GM23338 (cell line): ENCODE measurements around the gene RPRML.
A peak's percentile ranks its signal among the peaks of the same experiment; 100 is the strongest.

Source experiments
- CREB1 ChIP-seq: fragments of 250-450 bp; sonication (Bioruptor Pico); IDR thresholded peaks from 2 replicates; pipeline ENCODE4 v1.5.0; 2020; ENCODE audit warnings: low read depth, mild to moderate bottlenecking, moderate library complexity
- EZH2 ChIP-seq: fragments of 200-600 bp; sonication (generic); IDR thresholded peaks from one replicate; pipeline ENCODE4 v1.8.0; 2017; ENCODE audit warnings: antibody characterized with exemption, mild to moderate bottlenecking, low read depth; ENCODE audit not compliant: unreplicated experiment
- EZH2phosphoT487 ChIP-seq: fragments of 200-600 bp; sonication (generic); IDR thresholded peaks from one replicate; pipeline ENCODE4 v1.8.1; 2018; ENCODE audit warnings: antibody characterized with exemption; ENCODE audit not compliant: unreplicated experiment
- JUNB ChIP-seq: IDR thresholded peaks from one replicate; pipeline ENCODE4 v1.6.1; 2016; ENCODE audit warnings: antibody characterized with exemption; ENCODE audit not compliant: unreplicated experiment
- NANOG ChIP-seq: IDR thresholded peaks from 2 replicates; pipeline ENCODE4 v1.6.1; 2016; ENCODE audit warnings: antibody characterized with exemption, borderline replicate concordance
- POLR2AphosphoS5 ChIP-seq: IDR thresholded peaks from 2 replicates; pipeline ENCODE4 v1.6.1; 2016; ENCODE audit warnings: antibody characterized with exemption, low read depth
- ZNF114 ChIP-seq: fragments of 250-450 bp; sonication (Bioruptor Pico); IDR thresholded peaks from 2 replicates; pipeline ENCODE4 v1.5.0; 2020; ENCODE audit warnings: mild to moderate bottlenecking, moderate library complexity
- ZNF331 ChIP-seq: fragments of 250-450 bp; sonication (Bioruptor Pico); IDR thresholded peaks from 2 replicates; pipeline ENCODE4 v1.5.0; 2020; ENCODE audit warnings: low read depth, mild to moderate bottlenecking, moderate library complexity
- TF ChIP-seq, protein P1 (sequence below), 2 experiments: fragments of 200-600 bp in 1 of 2; sonication (generic) in 1 of 2; conservative IDR thresholded peaks; 2 replicates each; pipeline versions ENCODE4 v1.5.1 to v1.6.1; 2016 to 2017; ENCODE audit warnings: antibody characterized with exemption in 2 of 2, low read depth in 2 of 2, mild to moderate bottlenecking in 2 of 2, moderate library complexity in 1 of 2
- TF ChIP-seq, protein P2 (sequence below): IDR thresholded peaks from 2 replicates; pipeline ENCODE4 v1.6.1; 2016; ENCODE audit warnings: antibody characterized with exemption
- TF ChIP-seq, protein P3 (sequence below): fragments of 250-450 bp; sonication (Bioruptor Pico); IDR thresholded peaks from 2 replicates; pipeline ENCODE4 v1.5.0; 2020; ENCODE audit warnings: mild to moderate bottlenecking, moderate library complexity
- TF ChIP-seq, protein P4 (sequence below): IDR thresholded peaks from one replicate; pipeline ENCODE4 v1.6.1; 2018; ENCODE audit warnings: antibody characterized with exemption; ENCODE audit not compliant: unreplicated experiment

DNA sequence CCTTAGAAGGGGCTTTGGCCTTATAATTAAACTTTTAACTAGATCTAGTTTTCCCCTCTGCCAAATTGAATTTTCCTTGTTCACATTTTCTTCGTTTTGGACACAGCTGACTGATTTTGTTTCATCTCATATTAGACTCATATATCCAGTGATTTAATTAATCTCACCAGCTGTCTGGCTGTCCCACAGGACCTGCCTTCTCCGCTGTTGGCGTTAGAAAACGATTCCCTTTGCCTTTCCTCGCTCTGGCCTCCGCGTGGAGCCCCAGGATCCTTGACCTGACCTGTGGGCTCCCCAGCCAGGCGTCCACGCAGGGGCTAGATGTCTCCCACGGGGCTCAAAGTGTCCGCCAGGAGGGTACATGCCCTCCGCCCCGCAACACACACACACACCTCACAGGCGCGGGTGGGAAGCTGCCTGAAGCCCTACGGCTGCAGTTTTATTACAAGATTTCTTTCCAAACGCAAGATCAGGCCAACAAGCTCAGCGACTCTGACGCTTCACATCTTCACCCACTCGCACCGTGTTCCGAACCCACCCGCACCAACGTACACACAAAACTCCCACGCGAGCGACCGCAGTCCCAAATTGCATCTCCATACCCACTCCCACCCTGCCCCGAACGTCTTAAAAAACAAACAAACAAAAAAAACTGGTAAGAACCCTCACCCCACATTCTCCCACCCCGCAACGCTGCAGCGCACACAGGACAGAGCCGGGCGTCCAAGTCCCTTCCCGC is 1.1 kb downstream of the RPRML start:
- TF ChIP-seq CREB1 (CRISPR knock-in tag) (no peak), POLR2AphosphoS5 (no peak), ZNF331 (CRISPR knock-in tag) (no peak), EZH2phosphoT487 (no peak), EZH2 (peak; percentile 31), JUNB (no peak), ZNF114 (CRISPR knock-in tag) (no peak), NANOG (no peak)
- TF ChIP-seq, protein P1, sequence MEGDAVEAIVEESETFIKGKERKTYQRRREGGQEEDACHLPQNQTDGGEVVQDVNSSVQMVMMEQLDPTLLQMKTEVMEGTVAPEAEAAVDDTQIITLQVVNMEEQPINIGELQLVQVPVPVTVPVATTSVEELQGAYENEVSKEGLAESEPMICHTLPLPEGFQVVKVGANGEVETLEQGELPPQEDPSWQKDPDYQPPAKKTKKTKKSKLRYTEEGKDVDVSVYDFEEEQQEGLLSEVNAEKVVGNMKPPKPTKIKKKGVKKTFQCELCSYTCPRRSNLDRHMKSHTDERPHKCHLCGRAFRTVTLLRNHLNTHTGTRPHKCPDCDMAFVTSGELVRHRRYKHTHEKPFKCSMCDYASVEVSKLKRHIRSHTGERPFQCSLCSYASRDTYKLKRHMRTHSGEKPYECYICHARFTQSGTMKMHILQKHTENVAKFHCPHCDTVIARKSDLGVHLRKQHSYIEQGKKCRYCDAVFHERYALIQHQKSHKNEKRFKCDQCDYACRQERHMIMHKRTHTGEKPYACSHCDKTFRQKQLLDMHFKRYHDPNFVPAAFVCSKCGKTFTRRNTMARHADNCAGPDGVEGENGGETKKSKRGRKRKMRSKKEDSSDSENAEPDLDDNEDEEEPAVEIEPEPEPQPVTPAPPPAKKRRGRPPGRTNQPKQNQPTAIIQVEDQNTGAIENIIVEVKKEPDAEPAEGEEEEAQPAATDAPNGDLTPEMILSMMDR (conservative IDR thresholded peaks at IDR 0.05; ENCODE audit: low read depth in 2 of 2), result no peak
- TF ChIP-seq, protein P2, sequence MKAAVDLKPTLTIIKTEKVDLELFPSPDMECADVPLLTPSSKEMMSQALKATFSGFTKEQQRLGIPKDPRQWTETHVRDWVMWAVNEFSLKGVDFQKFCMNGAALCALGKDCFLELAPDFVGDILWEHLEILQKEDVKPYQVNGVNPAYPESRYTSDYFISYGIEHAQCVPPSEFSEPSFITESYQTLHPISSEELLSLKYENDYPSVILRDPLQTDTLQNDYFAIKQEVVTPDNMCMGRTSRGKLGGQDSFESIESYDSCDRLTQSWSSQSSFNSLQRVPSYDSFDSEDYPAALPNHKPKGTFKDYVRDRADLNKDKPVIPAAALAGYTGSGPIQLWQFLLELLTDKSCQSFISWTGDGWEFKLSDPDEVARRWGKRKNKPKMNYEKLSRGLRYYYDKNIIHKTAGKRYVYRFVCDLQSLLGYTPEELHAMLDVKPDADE, result no peak
- TF ChIP-seq, protein P3, sequence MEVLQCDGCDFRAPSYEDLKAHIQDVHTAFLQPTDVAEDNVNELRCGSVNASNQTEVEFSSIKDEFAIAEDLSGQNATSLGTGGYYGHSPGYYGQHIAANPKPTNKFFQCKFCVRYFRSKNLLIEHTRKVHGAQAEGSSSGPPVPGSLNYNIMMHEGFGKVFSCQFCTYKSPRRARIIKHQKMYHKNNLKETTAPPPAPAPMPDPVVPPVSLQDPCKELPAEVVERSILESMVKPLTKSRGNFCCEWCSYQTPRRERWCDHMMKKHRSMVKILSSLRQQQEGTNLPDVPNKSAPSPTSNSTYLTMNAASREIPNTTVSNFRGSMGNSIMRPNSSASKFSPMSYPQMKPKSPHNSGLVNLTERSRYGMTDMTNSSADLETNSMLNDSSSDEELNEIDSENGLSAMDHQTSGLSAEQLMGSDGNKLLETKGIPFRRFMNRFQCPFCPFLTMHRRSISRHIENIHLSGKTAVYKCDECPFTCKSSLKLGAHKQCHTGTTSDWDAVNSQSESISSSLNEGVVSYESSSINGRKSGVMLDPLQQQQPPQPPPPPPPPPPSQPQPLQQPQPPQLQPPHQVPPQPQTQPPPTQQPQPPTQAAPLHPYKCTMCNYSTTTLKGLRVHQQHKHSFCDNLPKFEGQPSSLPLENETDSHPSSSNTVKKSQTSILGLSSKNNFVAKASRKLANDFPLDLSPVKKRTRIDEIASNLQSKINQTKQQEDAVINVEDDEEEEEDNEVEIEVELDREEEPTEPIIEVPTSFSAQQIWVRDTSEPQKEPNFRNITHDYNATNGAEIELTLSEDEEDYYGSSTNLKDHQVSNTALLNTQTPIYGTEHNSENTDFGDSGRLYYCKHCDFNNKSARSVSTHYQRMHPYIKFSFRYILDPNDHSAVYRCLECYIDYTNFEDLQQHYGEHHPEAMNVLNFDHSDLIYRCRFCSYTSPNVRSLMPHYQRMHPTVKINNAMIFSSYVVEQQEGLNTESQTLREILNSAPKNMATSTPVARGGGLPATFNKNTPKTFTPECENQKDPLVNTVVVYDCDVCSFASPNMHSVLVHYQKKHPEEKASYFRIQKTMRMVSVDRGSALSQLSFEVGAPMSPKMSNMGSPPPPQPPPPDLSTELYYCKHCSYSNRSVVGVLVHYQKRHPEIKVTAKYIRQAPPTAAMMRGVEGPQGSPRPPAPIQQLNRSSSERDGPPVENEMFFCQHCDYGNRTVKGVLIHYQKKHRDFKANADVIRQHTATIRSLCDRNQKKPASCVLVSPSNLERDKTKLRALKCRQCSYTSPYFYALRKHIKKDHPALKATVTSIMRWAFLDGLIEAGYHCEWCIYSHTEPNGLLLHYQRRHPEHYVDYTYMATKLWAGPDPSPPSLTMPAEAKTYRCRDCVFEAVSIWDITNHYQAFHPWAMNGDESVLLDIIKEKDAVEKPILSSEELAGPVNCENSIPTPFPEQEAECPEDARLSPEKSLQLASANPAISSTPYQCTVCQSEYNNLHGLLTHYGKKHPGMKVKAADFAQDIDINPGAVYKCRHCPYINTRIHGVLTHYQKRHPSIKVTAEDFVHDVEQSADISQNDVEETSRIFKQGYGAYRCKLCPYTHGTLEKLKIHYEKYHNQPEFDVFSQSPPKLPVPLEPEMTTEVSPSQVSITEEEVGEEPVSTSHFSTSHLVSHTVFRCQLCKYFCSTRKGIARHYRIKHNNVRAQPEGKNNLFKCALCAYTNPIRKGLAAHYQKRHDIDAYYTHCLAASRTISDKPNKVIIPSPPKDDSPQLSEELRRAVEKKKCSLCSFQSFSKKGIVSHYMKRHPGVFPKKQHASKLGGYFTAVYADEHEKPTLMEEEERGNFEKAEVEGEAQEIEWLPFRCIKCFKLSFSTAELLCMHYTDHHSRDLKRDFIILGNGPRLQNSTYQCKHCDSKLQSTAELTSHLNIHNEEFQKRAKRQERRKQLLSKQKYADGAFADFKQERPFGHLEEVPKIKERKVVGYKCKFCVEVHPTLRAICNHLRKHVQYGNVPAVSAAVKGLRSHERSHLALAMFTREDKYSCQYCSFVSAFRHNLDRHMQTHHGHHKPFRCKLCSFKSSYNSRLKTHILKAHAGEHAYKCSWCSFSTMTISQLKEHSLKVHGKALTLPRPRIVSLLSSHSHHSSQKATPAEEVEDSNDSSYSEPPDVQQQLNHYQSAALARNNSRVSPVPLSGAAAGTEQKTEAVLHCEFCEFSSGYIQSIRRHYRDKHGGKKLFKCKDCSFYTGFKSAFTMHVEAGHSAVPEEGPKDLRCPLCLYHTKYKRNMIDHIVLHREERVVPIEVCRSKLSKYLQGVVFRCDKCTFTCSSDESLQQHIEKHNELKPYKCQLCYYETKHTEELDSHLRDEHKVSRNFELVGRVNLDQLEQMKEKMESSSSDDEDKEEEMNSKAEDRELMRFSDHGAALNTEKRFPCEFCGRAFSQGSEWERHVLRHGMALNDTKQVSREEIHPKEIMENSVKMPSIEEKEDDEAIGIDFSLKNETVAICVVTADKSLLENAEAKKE (CRISPR knock-in tag), result no peak
- TF ChIP-seq, protein P4, sequence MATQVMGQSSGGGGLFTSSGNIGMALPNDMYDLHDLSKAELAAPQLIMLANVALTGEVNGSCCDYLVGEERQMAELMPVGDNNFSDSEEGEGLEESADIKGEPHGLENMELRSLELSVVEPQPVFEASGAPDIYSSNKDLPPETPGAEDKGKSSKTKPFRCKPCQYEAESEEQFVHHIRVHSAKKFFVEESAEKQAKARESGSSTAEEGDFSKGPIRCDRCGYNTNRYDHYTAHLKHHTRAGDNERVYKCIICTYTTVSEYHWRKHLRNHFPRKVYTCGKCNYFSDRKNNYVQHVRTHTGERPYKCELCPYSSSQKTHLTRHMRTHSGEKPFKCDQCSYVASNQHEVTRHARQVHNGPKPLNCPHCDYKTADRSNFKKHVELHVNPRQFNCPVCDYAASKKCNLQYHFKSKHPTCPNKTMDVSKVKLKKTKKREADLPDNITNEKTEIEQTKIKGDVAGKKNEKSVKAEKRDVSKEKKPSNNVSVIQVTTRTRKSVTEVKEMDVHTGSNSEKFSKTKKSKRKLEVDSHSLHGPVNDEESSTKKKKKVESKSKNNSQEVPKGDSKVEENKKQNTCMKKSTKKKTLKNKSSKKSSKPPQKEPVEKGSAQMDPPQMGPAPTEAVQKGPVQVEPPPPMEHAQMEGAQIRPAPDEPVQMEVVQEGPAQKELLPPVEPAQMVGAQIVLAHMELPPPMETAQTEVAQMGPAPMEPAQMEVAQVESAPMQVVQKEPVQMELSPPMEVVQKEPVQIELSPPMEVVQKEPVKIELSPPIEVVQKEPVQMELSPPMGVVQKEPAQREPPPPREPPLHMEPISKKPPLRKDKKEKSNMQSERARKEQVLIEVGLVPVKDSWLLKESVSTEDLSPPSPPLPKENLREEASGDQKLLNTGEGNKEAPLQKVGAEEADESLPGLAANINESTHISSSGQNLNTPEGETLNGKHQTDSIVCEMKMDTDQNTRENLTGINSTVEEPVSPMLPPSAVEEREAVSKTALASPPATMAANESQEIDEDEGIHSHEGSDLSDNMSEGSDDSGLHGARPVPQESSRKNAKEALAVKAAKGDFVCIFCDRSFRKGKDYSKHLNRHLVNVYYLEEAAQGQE, result no peak
